SW 1271 (cell line): ENCODE data around the gene SENP1.

ENCODE experiments used
- DNase-seq, 2 experiments: peaks; one replicate each; lab custom pipeline; 2025; lab: John Stamatoyannopoulos, UW

SENP1 gene

GRCh38 chr12:47999816-48000215, 106.1 kb downstream of the SENP1 start:
- DNase-seq = no peak

- no peak for DNase-seq
Observed at GRCh38 chr12:47997321-47997720, 108.6 kb downstream of the SENP1 start.

- DNase-seq = no peak
Observed at GRCh38 chr12:47995981-47996401, 109.9 kb downstream of the SENP1 start.

GRCh38 chr12:47993491-47993890, 112.4 kb downstream of the SENP1 start:
- no peak for DNase-seq
